Measurements from ENCODE around the gene SMIM8.

SMIM8 gene

DNA sequence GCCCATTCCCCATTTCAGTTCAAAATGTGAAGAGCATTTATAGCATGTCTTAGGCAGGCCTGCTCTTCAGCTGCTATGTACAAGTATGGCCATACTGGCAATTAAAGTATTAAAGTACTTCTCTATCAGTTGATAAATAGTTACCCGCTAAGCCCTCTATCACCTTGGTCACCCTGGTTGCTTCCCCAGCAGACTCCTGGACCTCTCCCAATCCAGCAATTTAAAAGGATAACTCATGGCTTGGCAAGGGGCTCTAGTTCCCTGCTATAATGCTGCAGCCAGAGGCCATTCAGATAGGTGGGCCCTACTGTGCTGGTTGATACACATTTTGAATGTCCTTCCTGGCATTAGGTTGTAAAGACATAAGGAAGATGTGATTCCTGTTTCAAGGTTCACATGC, 29.2 kb downstream of the SMIM8 start:
- no peaks in the 10 kb centered on the region for H3K27me3 ChIP-seq (replicated peaks; ENCODE audit: insufficient read depth, low read length)
- no peaks in the 10 kb centered on the region for H3F3A ChIP-seq (ENCODE audit: insufficient read depth, low read length)
- H3K9me3 ChIP-seq (replicated peaks; ENCODE audit: insufficient read depth, low read length): no peaks in the 10 kb centered on the region
- H2AFZ ChIP-seq (ENCODE audit: low read length): no peak overlapping the region
- no peak overlapping the region for H3K27ac ChIP-seq (ENCODE audit: low read length)
- no peak overlapping the region for H3K4me3 ChIP-seq (ENCODE audit: low read length)
- no peaks in the 10 kb centered on the region for H4K20me1 ChIP-seq (ENCODE audit: insufficient read depth, low read length)
- H3K79me2 ChIP-seq (ENCODE audit: low read length): no peaks in the 10 kb centered on the region
- H3K4me1 ChIP-seq (ENCODE audit: low read length): no peaks in the 10 kb centered on the region
- no peaks in the 10 kb centered on the region for H3K9me2 ChIP-seq (replicated peaks; ENCODE audit: insufficient read depth, low read length)
- no peaks in the 10 kb centered on the region for H3K36me3 ChIP-seq (replicated peaks; ENCODE audit: insufficient read depth, low read length)
- no peak for TF ChIP-seq EZH2phosphoT487 (IDR thresholded peaks at IDR 0.05; ENCODE audit: low read length)
- no peak for TF ChIP-seq EZH2 (optimal IDR thresholded peaks at IDR 0.05; ENCODE audit: low read depth, low read length)
- TF ChIP-seq, protein P1, sequence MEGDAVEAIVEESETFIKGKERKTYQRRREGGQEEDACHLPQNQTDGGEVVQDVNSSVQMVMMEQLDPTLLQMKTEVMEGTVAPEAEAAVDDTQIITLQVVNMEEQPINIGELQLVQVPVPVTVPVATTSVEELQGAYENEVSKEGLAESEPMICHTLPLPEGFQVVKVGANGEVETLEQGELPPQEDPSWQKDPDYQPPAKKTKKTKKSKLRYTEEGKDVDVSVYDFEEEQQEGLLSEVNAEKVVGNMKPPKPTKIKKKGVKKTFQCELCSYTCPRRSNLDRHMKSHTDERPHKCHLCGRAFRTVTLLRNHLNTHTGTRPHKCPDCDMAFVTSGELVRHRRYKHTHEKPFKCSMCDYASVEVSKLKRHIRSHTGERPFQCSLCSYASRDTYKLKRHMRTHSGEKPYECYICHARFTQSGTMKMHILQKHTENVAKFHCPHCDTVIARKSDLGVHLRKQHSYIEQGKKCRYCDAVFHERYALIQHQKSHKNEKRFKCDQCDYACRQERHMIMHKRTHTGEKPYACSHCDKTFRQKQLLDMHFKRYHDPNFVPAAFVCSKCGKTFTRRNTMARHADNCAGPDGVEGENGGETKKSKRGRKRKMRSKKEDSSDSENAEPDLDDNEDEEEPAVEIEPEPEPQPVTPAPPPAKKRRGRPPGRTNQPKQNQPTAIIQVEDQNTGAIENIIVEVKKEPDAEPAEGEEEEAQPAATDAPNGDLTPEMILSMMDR (IDR thresholded peaks at IDR 0.05; ENCODE audit: low read length): no peak
- H3K4me2 ChIP-seq (ENCODE audit: low read depth, low read length): no peak overlapping the region
- DNase-seq: no peak
- H3K9ac ChIP-seq (ENCODE audit: low read length): no peak overlapping the region

DNA sequence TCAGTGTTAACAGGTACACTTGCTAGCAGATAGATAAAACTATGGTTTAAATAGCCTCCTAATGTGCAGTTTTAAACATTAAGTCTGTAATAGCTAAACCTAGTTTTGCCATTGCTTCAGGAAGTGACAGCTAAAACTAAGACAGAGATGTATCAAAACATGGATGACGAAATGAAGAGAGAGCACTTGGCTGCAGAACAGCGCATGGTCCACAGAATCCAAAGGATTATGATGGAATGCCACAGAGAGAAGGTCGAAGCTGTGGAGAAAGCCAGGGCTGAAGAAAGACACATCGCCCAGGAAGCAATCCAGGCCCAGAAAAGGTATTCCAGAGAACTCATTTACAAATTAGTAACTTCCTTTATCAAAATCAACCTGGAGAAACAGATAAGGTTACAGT, 33.8 kb downstream of the SMIM8 start:
- Histone ChIP-seq H3K4me3 (ENCODE audit: low read length) (no peak overlapping the region), H3K9ac (ENCODE audit: low read length) (no peak overlapping the region)

DNA sequence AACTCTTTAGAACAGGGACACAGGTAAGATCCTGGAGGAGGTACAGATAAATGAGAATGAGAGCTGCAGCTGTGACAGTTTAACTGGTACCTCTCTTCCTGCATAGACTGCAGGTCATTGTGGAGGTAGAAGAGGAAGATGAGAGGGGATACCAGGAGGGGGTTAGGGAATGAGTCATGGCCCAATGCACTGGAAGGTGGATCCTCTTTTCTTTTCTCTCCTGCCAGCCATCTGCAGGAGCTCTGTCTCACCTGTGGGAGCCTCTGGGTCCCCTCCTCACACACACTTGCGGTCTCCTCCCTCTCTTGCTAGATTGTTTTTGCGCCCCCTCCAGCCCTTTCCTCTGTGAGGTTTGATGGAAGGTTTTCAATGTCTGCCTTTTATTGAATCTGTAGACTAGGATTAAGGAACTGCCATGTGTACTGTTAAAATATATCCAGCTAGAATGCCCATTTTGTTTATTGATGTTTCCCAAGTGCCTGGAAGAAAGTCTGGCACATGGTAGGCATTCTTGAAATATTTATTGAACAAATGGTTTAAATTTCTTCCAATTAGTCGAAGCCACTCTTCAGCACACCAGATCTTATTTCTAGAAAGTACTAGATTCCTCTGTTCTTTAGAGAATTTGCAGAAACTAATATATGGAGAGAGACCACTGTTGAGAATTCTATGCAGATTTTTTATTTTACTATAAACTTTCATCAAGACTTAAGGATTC, 35.2 kb downstream of the SMIM8 start:
- Histone ChIP-seq H3K79me2 (ENCODE audit: low read length) (no peaks in the 10 kb centered on the region), H3K4me1 (ENCODE audit: low read length) (no peaks in the 10 kb centered on the region), H3K27me3 (replicated peaks; ENCODE audit: insufficient read depth, low read length) (no peaks in the 10 kb centered on the region), H3K9me3 (replicated peaks; ENCODE audit: insufficient read depth, low read length) (no peaks in the 10 kb centered on the region), H4K20me1 (ENCODE audit: insufficient read depth, low read length) (no peaks in the 10 kb centered on the region), H3K36me3 (replicated peaks; ENCODE audit: insufficient read depth, low read length) (no peaks in the 10 kb centered on the region), H3K4me3 (ENCODE audit: low read length) (no peak overlapping the region), H3F3A (ENCODE audit: insufficient read depth, low read length) (no peaks in the 10 kb centered on the region), H3K4me2 (ENCODE audit: low read depth, low read length) (no peak overlapping the region), H2AFZ (ENCODE audit: low read length) (no peak overlapping the region), H3K27ac (ENCODE audit: low read length) (no peak overlapping the region), H3K9me2 (replicated peaks; ENCODE audit: insufficient read depth, low read length) (no peaks in the 10 kb centered on the region), H3K9ac (ENCODE audit: low read length) (no peak overlapping the region)
- DNase-seq: no peak
- no peak for TF ChIP-seq EZH2 (optimal IDR thresholded peaks at IDR 0.05; ENCODE audit: low read depth, low read length)
- TF ChIP-seq, protein P1 (IDR thresholded peaks at IDR 0.05; ENCODE audit: low read length): no peak
- no peak for TF ChIP-seq EZH2phosphoT487 (IDR thresholded peaks at IDR 0.05; ENCODE audit: low read length)

More for the DNA sequence above, 33.8 kb downstream of the SMIM8 start:
- Histone ChIP-seq H3K79me2 (ENCODE audit: low read length) (no peaks in the 10 kb centered on the region), H3K27me3 (replicated peaks; ENCODE audit: insufficient read depth, low read length) (no peaks in the 10 kb centered on the region), H3K36me3 (replicated peaks; ENCODE audit: insufficient read depth, low read length) (no peaks in the 10 kb centered on the region), H4K20me1 (ENCODE audit: insufficient read depth, low read length) (no peaks in the 10 kb centered on the region), H3K4me2 (ENCODE audit: low read depth, low read length) (no peak overlapping the region), H3K4me1 (ENCODE audit: low read length) (no peaks in the 10 kb centered on the region), H3K27ac (ENCODE audit: low read length) (no peak overlapping the region), H3K9me2 (replicated peaks; ENCODE audit: insufficient read depth, low read length) (no peaks in the 10 kb centered on the region), H3F3A (ENCODE audit: insufficient read depth, low read length) (no peaks in the 10 kb centered on the region), H3K9me3 (replicated peaks; ENCODE audit: insufficient read depth, low read length) (no peaks in the 10 kb centered on the region), H2AFZ (ENCODE audit: low read length) (no peak overlapping the region)
- DNase-seq: no peak
- TF ChIP-seq EZH2 (optimal IDR thresholded peaks at IDR 0.05; ENCODE audit: low read depth, low read length) (no peak), EZH2phosphoT487 (IDR thresholded peaks at IDR 0.05; ENCODE audit: low read length) (no peak)

DNA sequence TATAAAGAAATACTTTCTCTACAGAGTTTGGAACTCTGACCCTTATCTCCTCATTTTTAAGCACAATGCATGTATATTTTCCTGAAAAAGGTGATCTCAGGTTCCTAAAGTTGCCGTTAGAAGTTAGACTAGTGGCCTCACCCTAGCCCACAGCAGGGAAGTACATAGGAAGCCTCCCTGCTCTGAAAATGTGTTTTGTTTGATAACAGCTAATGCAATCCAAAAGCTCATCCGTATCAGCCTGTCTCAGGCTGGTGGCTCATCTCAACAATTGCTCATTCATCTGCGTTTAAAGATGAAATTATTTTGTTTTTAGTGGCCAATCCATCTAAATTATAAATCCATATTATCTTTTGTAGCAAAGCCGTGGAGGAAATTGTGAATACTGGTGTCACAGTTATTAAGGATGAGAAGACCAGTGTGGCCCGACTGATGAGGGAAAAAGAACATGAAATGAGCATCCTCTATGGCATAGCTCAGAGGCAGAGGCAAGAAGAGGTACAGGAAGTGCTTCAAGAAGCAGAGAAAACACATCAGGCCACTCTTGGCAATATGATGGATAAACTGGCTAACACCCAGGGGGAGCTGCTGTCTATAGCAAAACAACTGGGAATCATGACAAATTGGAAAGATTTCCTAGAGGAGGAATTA, 42.3 kb downstream of the SMIM8 start:
- H3K4me3 ChIP-seq (ENCODE audit: low read length): no peak overlapping the region
- H4K20me1 ChIP-seq (ENCODE audit: insufficient read depth, low read length): no peaks in the 10 kb centered on the region
- H3K79me2 ChIP-seq (ENCODE audit: low read length): no peaks in the 10 kb centered on the region
- no peak overlapping the region for H3K4me2 ChIP-seq (ENCODE audit: low read depth, low read length)
- no peak for DNase-seq
- H3F3A ChIP-seq (ENCODE audit: insufficient read depth, low read length): no peaks in the 10 kb centered on the region
- no peaks in the 10 kb centered on the region for H3K36me3 ChIP-seq (replicated peaks; ENCODE audit: insufficient read depth, low read length)
- H3K9me2 ChIP-seq (replicated peaks; ENCODE audit: insufficient read depth, low read length): no peaks in the 10 kb centered on the region
- H2AFZ ChIP-seq (ENCODE audit: low read length): no peak overlapping the region
- H3K4me1 ChIP-seq (ENCODE audit: low read length): peaks cover 11% of the 10 kb centered on the region; the same call in 1 of the 2 replicates
- no peak overlapping the region for H3K27ac ChIP-seq (ENCODE audit: low read length)
- no peaks in the 10 kb centered on the region for H3K27me3 ChIP-seq (replicated peaks; ENCODE audit: insufficient read depth, low read length)
- H3K9ac ChIP-seq (ENCODE audit: low read length): no peak overlapping the region
- no peaks in the 10 kb centered on the region for H3K9me3 ChIP-seq (replicated peaks; ENCODE audit: insufficient read depth, low read length)
- TF ChIP-seq, protein P1 (IDR thresholded peaks at IDR 0.05; ENCODE audit: low read length): no peak
- no peak for TF ChIP-seq EZH2 (optimal IDR thresholded peaks at IDR 0.05; ENCODE audit: low read depth, low read length)
- TF ChIP-seq EZH2phosphoT487 (IDR thresholded peaks at IDR 0.05; ENCODE audit: low read length): no peak
